Colonic mucosa (tissue), 4 donors: ENCODE results near the gene DCX. TPM values are rescaled to one million over a fixed set of nuclear protein-coding genes. Genes with fewer than 3 reads are reported as not detected.

ENCODE experiments used
- DNase-seq: peaks from one replicate; pipeline ENCODE4 v3.0.0-alpha.2; 2020
- H3K27ac ChIP-seq: fragments of 200-600 bp; one replicate; pipeline ENCODE4 v1.8.0; 2021
- H3K27me3 ChIP-seq: fragments of 200-600 bp; one replicate; pipeline ENCODE4 v1.8.0; 2021
- H3K36me3 ChIP-seq: fragments of 200-600 bp; one replicate; pipeline ENCODE4 v1.8.0; 2021
- H3K4me1 ChIP-seq: fragments of 200-600 bp; one replicate; pipeline ENCODE4 v1.8.0; 2021; ENCODE audit warnings: mild to moderate bottlenecking
- H3K4me3 ChIP-seq: fragments of 200-600 bp; one replicate; pipeline ENCODE4 v1.8.0; 2021
- H3K9ac ChIP-seq, 2 donors: one replicate each; pipeline ENCODE4 v1.7.0; 2013; ENCODE audit warnings: control low read depth in 2 of 2, low read depth in 2 of 2, low read length in 2 of 2
- H3K9me3 ChIP-seq: fragments of 200-600 bp; one replicate; pipeline ENCODE4 v1.8.0; 2021
- CTCF ChIP-seq: fragments of 200-600 bp; IDR thresholded peaks from one replicate; pipeline ENCODE4 v1.8.0; 2022; ENCODE audit warnings: antibody characterized with exemption, mild to moderate bottlenecking
- intact Hi-C: fragments of 100-400 bp; cut with DNase I; formaldehyde crosslinking; loops from one replicate; pipeline ENCODE4 v1.14.1; 2022
- total RNA-seq, 2 donors: library from RNA; stranded (reverse); fragmentation: NEBNext Ultra II Directional in 1 of 2; extraction: Animal tissue kit (Norgen Biotek cat#: 25700) in 1 of 2; gene quantifications; one replicate each; pipeline ENCODE4 v1.2.1, GENCODE V29; 2021
- donor health status: healthy.
- donor health status: DM: no; HTN: no; CAD: no.
- donor health status: DM: no; HTN: no; CAD: no.

The DCX gene
- total RNA-seq, 2 donors from 2014 or later, result 0.11 to 0.40 TPM

GRCh38 chrX:111386615-111387233 lies 25.3 kb downstream of the DCX start:
- intact Hi-C loops, result no loop called here
- no peaks in the 10 kb centered on the region for H3K4me1 ChIP-seq
- DNase-seq, result no peak
- H3K9me3 ChIP-seq, result no peaks in the 10 kb centered on the region
- H3K27ac ChIP-seq, result no peak overlapping the region
- H3K4me3 ChIP-seq, result no peak overlapping the region
- H3K36me3 ChIP-seq, result no peaks in the 10 kb centered on the region
- H3K27me3 ChIP-seq, result no peaks in the 10 kb centered on the region
- H3K9ac ChIP-seq, result no peak overlapping the region
- no peak for TF ChIP-seq CTCF

- Histone ChIP-seq H3K4me1 (no peaks in the 10 kb centered on the region), H3K36me3 (no peaks in the 10 kb centered on the region), H3K9me3 (no peaks in the 10 kb centered on the region), H3K27me3 (no peaks in the 10 kb centered on the region), H3K4me3 (no peak overlapping the region), H3K27ac (no peak overlapping the region), H3K9ac (no peak overlapping the region)
- DNase-seq, result no peak
- intact Hi-C loops, result no loop called here
- no peak for TF ChIP-seq CTCF
These were observed 25.9 kb downstream of the DCX start for GRCh38 chrX:111386077-111386476.

GRCh38 chrX:111382277-111382676 lies 29.7 kb downstream of the DCX start:
- Histone ChIP-seq H3K4me1 (no peaks in the 10 kb centered on the region), H3K4me3 (no peak overlapping the region), H3K9me3 (no peaks in the 10 kb centered on the region), H3K27me3 (no peaks in the 10 kb centered on the region), H3K36me3 (no peaks in the 10 kb centered on the region), H3K9ac (no peak overlapping the region), H3K27ac (no peak overlapping the region)
- no peak for TF ChIP-seq CTCF
- DNase-seq, result no peak
- intact Hi-C loops, result no loop called here

GRCh38 chrX:111376897-111377578 lies 35.0 kb downstream of the DCX start:
- H3K9ac ChIP-seq, result no peak overlapping the region
- H3K4me1 ChIP-seq, result no peaks in the 10 kb centered on the region
- no peaks in the 10 kb centered on the region for H3K27me3 ChIP-seq
- TF ChIP-seq CTCF, result no peak
- no peaks in the 10 kb centered on the region for H3K36me3 ChIP-seq
- no peak overlapping the region for H3K27ac ChIP-seq
- H3K4me3 ChIP-seq, result no peak overlapping the region
- intact Hi-C loops, result no loop called here
- no peaks in the 10 kb centered on the region for H3K9me3 ChIP-seq
- DNase-seq, result no peak

GRCh38 chrX:111376486-111376885 lies 35.5 kb downstream of the DCX start:
- Histone ChIP-seq H3K4me1 (no peaks in the 10 kb centered on the region), H3K4me3 (no peak overlapping the region), H3K27ac (no peak overlapping the region), H3K9ac (no peak overlapping the region), H3K36me3 (no peaks in the 10 kb centered on the region), H3K27me3 (no peaks in the 10 kb centered on the region), H3K9me3 (no peaks in the 10 kb centered on the region)
- TF ChIP-seq CTCF, result no peak
- no peak for DNase-seq
- intact Hi-C loops, result no loop called here
